OCI-LY1 (cell line): ENCODE measurements around the gene STUM.

Experiments used
- H2AFZ ChIP-seq: fragments of 200-600 bp; sonication (generic), shearing (Covaris generic); 2 replicates; pipeline ENCODE4 v1.6.0; 2014; ENCODE audit warnings: antibody characterized with exemption, mild to moderate bottlenecking, low read length
- H3F3A ChIP-seq: fragments of 200-600 bp; sonication (generic), shearing (Covaris generic); 2 replicates; pipeline ENCODE4 v1.6.0; 2014; ENCODE audit warnings: mild to moderate bottlenecking, antibody characterized with exemption, low read length, moderate library complexity; ENCODE audit not compliant: insufficient read depth
- H3K27ac ChIP-seq: fragments of 200-600 bp; sonication (generic); 2 replicates; pipeline ENCODE4 v1.5.1; 2014; ENCODE audit warnings: low read length, mixed run types, mild to moderate bottlenecking, low read depth; ENCODE audit not compliant: poor library complexity, severe bottlenecking
- H3K27me3 ChIP-seq: fragments of 200-600 bp; sonication (generic); 2 replicates; pipeline ENCODE4 v1.6.0; 2014; ENCODE audit warnings: antibody characterized with exemption, mild to moderate bottlenecking, low read length, moderate library complexity; ENCODE audit not compliant: insufficient read depth
- H3K36me3 ChIP-seq: fragments of 200-600 bp; sonication (generic); 2 replicates; pipeline ENCODE4 v1.6.1; 2014; ENCODE audit warnings: mild to moderate bottlenecking, antibody characterized with exemption, low read length, moderate library complexity, mixed read lengths; ENCODE audit not compliant: insufficient read depth
- H3K4me1 ChIP-seq: fragments of 200-600 bp; sonication (generic); 2 replicates; pipeline ENCODE4 v1.5.1; 2014; ENCODE audit warnings: mild to moderate bottlenecking, low read length, moderate library complexity; ENCODE audit not compliant: insufficient read depth, severe bottlenecking
- H3K4me2 ChIP-seq: fragments of 200-600 bp; sonication (generic), shearing (Covaris generic); 2 replicates; pipeline ENCODE4 v1.6.1; 2014; ENCODE audit warnings: low read length
- H3K4me3 ChIP-seq: fragments of 200-600 bp; sonication (generic); 2 replicates; pipeline ENCODE4 v1.5.1; 2014; ENCODE audit warnings: low read length, low read depth, mild to moderate bottlenecking, mixed read lengths; ENCODE audit not compliant: poor library complexity, severe bottlenecking
- H3K79me2 ChIP-seq: fragments of 200-600 bp; shearing (Covaris generic); 2 replicates; pipeline ENCODE4 v1.6.1; 2016; ENCODE audit warnings: mixed run types, low read length, mixed read lengths; ENCODE audit not compliant: insufficient read depth
- H3K9ac ChIP-seq: fragments of 200-600 bp; sonication (generic), shearing (Covaris generic); 2 replicates; pipeline ENCODE4 v1.6.1; 2014; ENCODE audit warnings: mild to moderate bottlenecking, low read length, mixed read lengths
- H3K9me2 ChIP-seq: fragments of 200-600 bp; sonication (generic), shearing (Covaris generic); 2 replicates; pipeline ENCODE4 v1.6.1; 2014; ENCODE audit warnings: low read depth, mild to moderate bottlenecking, low read length, mixed read lengths
- H3K9me3 ChIP-seq: fragments of 200-600 bp; shearing (Covaris generic); 2 replicates; pipeline ENCODE4 v1.6.1; 2014; ENCODE audit warnings: low read length, mixed read lengths
- H4K20me1 ChIP-seq: fragments of 200-600 bp; sonication (generic), shearing (Covaris generic); 2 replicates; pipeline ENCODE4 v1.6.0; 2016; ENCODE audit warnings: mild to moderate bottlenecking, low read length; ENCODE audit not compliant: insufficient read depth
- EZH2 ChIP-seq: fragments of 200-600 bp; sonication (generic), shearing (Covaris generic); IDR thresholded peaks from 2 replicates; pipeline ENCODE4 v1.8.0; 2017; ENCODE audit warnings: borderline replicate concordance, mixed run types, mild to moderate bottlenecking, antibody characterized with exemption, low read length, moderate library complexity, mixed read lengths
- TF ChIP-seq, protein P1 (sequence below): fragments of 200-600 bp; sonication (generic), shearing (Covaris generic); IDR thresholded peaks from 2 replicates; pipeline ENCODE4 v1.5.1; 2017; ENCODE audit warnings: mild to moderate bottlenecking, antibody characterized with exemption, low read length, moderate library complexity, mixed read lengths

The STUM gene

GRCh38 chr1:226525750-226526149 is 22.8 kb upstream of the STUM start:
- no peaks in the 10 kb centered on the region for H3K36me3 ChIP-seq
- H3K9ac ChIP-seq = no peak overlapping the region
- no peak overlapping the region for H3K27ac ChIP-seq
- no peak for TF ChIP-seq EZH2
- TF ChIP-seq, protein P1, sequence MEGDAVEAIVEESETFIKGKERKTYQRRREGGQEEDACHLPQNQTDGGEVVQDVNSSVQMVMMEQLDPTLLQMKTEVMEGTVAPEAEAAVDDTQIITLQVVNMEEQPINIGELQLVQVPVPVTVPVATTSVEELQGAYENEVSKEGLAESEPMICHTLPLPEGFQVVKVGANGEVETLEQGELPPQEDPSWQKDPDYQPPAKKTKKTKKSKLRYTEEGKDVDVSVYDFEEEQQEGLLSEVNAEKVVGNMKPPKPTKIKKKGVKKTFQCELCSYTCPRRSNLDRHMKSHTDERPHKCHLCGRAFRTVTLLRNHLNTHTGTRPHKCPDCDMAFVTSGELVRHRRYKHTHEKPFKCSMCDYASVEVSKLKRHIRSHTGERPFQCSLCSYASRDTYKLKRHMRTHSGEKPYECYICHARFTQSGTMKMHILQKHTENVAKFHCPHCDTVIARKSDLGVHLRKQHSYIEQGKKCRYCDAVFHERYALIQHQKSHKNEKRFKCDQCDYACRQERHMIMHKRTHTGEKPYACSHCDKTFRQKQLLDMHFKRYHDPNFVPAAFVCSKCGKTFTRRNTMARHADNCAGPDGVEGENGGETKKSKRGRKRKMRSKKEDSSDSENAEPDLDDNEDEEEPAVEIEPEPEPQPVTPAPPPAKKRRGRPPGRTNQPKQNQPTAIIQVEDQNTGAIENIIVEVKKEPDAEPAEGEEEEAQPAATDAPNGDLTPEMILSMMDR = no peak
- no peaks in the 10 kb centered on the region; the same call in 1 of the 2 replicates for H3K27me3 ChIP-seq
- no peaks in the 10 kb centered on the region for H3F3A ChIP-seq
- H4K20me1 ChIP-seq = no peaks in the 10 kb centered on the region
- H3K9me3 ChIP-seq = no peaks in the 10 kb centered on the region
- no peak overlapping the region for H2AFZ ChIP-seq
- H3K4me2 ChIP-seq = no peak overlapping the region
- no peak overlapping the region for H3K4me3 ChIP-seq
- H3K79me2 ChIP-seq = no peaks in the 10 kb centered on the region
- peaks cover 8% of the 10 kb centered on the region for H3K4me1 ChIP-seq
- H3K9me2 ChIP-seq = no peaks in the 10 kb centered on the region

DNA sequence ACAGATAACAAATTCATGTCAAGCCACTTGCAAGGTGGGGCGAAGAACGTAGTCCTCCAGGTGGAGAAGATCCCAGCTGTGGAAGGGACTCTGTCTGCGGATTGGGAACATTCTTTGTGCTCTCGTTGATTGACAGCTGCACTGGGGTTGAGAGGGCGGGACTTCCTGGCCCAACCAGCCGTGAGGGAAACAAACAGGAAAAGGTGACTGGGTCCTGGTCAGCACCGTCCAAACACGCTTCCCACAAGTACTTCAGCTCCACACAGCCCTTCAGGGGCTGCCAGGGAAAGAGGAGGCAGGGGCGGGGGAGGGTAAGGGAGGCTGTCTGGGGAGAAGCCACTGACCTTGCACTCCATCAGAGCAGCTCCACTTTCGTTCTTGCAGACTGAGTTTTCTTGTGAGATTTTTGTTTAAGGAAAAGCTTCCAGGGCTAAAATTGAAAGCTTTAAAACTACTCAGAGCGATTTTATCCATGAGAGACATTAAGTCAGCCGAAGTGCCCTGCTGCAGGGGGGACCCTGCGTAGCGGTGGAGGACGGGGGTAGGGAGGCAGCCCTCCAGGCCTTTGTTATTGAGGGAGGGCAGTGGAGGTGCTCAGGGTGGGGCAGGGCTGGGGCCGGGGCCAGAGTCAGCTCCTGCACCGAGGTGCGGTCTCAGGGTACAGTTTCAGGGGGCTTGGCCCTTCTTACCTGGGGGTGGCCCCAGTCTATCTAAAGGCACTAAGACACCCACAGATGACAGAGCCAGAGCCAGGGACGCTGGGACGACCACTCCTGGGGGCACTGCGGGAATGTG is 21.6 kb upstream of the STUM start:
- no peak overlapping the region for H3K27ac ChIP-seq
- no peak overlapping the region; the same call in 1 of the 2 replicates for H3K9ac ChIP-seq
- H3K27me3 ChIP-seq = peaks cover 4% of the 10 kb centered on the region; the same call in 1 of the 2 replicates
- H3K36me3 ChIP-seq = no peaks in the 10 kb centered on the region
- H3K9me3 ChIP-seq = no peaks in the 10 kb centered on the region
- peak overlapping the region; percentile 59 for H3K4me2 ChIP-seq
- no peaks in the 10 kb centered on the region for H4K20me1 ChIP-seq
- peak overlapping the region; percentile 98 for H2AFZ ChIP-seq
- no peaks in the 10 kb centered on the region for H3F3A ChIP-seq
- peak overlapping the region; percentile 41 for H3K4me3 ChIP-seq
- H3K4me1 ChIP-seq = peaks cover 8% of the 10 kb centered on the region
- TF ChIP-seq, protein P1 = no peak
- TF ChIP-seq EZH2 = no peak
- no peaks in the 10 kb centered on the region for H3K79me2 ChIP-seq
- no peaks in the 10 kb centered on the region for H3K9me2 ChIP-seq

DNA sequence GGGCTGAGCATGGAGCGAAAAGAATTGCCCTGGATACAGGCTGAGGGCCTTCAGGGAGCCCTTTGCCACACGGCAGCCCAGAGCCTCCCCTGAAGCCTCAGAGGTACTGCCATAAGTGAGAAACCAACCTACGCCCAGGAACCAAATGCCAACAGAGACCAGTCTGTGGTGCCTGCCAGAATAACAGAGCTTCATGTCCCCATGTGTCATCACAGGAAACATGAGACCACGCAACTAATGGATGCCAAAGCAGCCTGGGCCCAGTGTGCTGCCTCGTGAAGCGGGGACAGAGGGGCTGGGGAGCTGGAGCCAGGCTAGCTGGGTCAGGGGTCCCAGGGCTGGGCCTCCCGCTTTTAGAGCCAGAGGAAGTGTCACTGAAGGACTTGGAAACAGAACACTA is 18.7 kb upstream of the STUM start:
- Histone ChIP-seq H2AFZ (no peak overlapping the region), H3K4me1 (peaks cover 8% of the 10 kb centered on the region), H3K9me2 (no peaks in the 10 kb centered on the region), H3K9ac (no peak overlapping the region), H3K27me3 (0 out of 2 replicates have a peak, but pooled peaks cover 4% of the 10 kb centered on the region), H3F3A (no peaks in the 10 kb centered on the region), H3K9me3 (no peaks in the 10 kb centered on the region), H3K4me2 (no peak overlapping the region), H3K36me3 (no peaks in the 10 kb centered on the region), H4K20me1 (no peaks in the 10 kb centered on the region), H3K4me3 (no peak overlapping the region), H3K79me2 (no peaks in the 10 kb centered on the region), H3K27ac (no peak overlapping the region)
- TF ChIP-seq, protein P1 = no peak
- TF ChIP-seq EZH2 = no peak
